Measurements from ENCODE around the gene RANBP17.
"Not testable (repeated sequence)": the region's sequence is repeated elsewhere in the genome, so short reads cannot be mapped to it uniquely, and the experiment has no call there.

Gene RANBP17

GRCh38 chr5:170861917-170862766 lies at the start of gene RANBP17:
RANBP17 (plus strand) TSS chr5:170862018.
- DNase-seq (ENCODE audit: extremely low read depth in 1 of 2, low read depth in 1 of 2), result no peak

GRCh38 chr5:170813231-170813630 lies 48.6 kb upstream of the RANBP17 start:
- DNase-seq (ENCODE audit: extremely low read depth in 1 of 2, low read depth in 1 of 2), result no peak

- no peak for DNase-seq (ENCODE audit: extremely low read depth in 1 of 2, low read depth in 1 of 2)
These were observed 44.6 kb upstream of the RANBP17 start for GRCh38 chr5:170817195-170817594.

GRCh38 chr5:170818232-170818631 lies 43.6 kb upstream of the RANBP17 start:
- DNase-seq (ENCODE audit: extremely low read depth in 1 of 2, low read depth in 1 of 2), result no peak

- DNase-seq (ENCODE audit: extremely low read depth in 1 of 2, low read depth in 1 of 2), result no peak
These were observed 42.0 kb upstream of the RANBP17 start for GRCh38 chr5:170819824-170820223.

- DNase-seq (ENCODE audit: extremely low read depth in 1 of 2, low read depth in 1 of 2), result no peak
These were observed 40.5 kb upstream of the RANBP17 start for GRCh38 chr5:170821257-170821800.

GRCh38 chr5:170826117-170826516 lies 35.7 kb upstream of the RANBP17 start:
- no peak for DNase-seq (ENCODE audit: extremely low read depth in 1 of 2, low read depth in 1 of 2)

GRCh38 chr5:170832241-170832640 lies 29.6 kb upstream of the RANBP17 start:
- DNase-seq (ENCODE audit: extremely low read depth in 1 of 2, low read depth in 1 of 2), result no peak

GRCh38 chr5:170833981-170834380 lies 27.8 kb upstream of the RANBP17 start:
- not testable (repeated sequence) for DNase-seq (ENCODE audit: extremely low read depth in 1 of 2, low read depth in 1 of 2)

GRCh38 chr5:170836226-170836625 lies 25.6 kb upstream of the RANBP17 start:
- DNase-seq (ENCODE audit: extremely low read depth in 1 of 2, low read depth in 1 of 2), result no peak

GRCh38 chr5:170843870-170844269 lies 17.9 kb upstream of the RANBP17 start:
- DNase-seq (ENCODE audit: extremely low read depth in 1 of 2, low read depth in 1 of 2), result no peak

GRCh38 chr5:170844651-170845050 lies 17.2 kb upstream of the RANBP17 start:
- no peak for DNase-seq (ENCODE audit: extremely low read depth in 1 of 2, low read depth in 1 of 2)

- DNase-seq (ENCODE audit: extremely low read depth in 1 of 2, low read depth in 1 of 2), result no peak
These were observed 15.4 kb upstream of the RANBP17 start for GRCh38 chr5:170846416-170846815.

GRCh38 chr5:170846846-170847245 lies 15.0 kb upstream of the RANBP17 start:
- no peak for DNase-seq (ENCODE audit: extremely low read depth in 1 of 2, low read depth in 1 of 2)

GRCh38 chr5:170848033-170848432 lies 13.8 kb upstream of the RANBP17 start:
- DNase-seq (ENCODE audit: extremely low read depth in 1 of 2, low read depth in 1 of 2), result no peak

- DNase-seq (ENCODE audit: extremely low read depth in 1 of 2, low read depth in 1 of 2), result no peak
These were observed 12.4 kb upstream of the RANBP17 start for GRCh38 chr5:170849374-170849773.

- no peak for DNase-seq (ENCODE audit: extremely low read depth in 1 of 2, low read depth in 1 of 2)
These were observed 7.3 kb upstream of the RANBP17 start for GRCh38 chr5:170854566-170854965.

GRCh38 chr5:170857066-170857465 lies 4.8 kb upstream of the RANBP17 start:
- no peak for DNase-seq (ENCODE audit: extremely low read depth in 1 of 2, low read depth in 1 of 2)

GRCh38 chr5:170860415-170860814 lies 1.4 kb upstream of the RANBP17 start:
- no peak for DNase-seq (ENCODE audit: extremely low read depth in 1 of 2, low read depth in 1 of 2)

- DNase-seq (ENCODE audit: extremely low read depth in 1 of 2, low read depth in 1 of 2), result no peak
These were observed 776 bp upstream of the RANBP17 start for GRCh38 chr5:170860818-170861666.

GRCh38 chr5:170861667-170861916 lies 226 bp upstream of the RANBP17 start:
- DNase-seq (ENCODE audit: extremely low read depth in 1 of 2, low read depth in 1 of 2), result no peak

- no peak for DNase-seq (ENCODE audit: extremely low read depth in 1 of 2, low read depth in 1 of 2)
These were observed 1.8 kb downstream of the RANBP17 start for GRCh38 chr5:170863646-170864045.

All from stimulated activated CD8-positive, alpha-beta memory T cell treated with anti-CD3 and anti-CD28 coated beads, Interleukin-7, amount 100 ng/mL, for 48 hours (primary cell).